Lower leg skin (tissue), 3 donors: ENCODE data around the gene CALN1.

Source experiments
- CTCF ChIP-seq, 3 donors: fragments of 450-650 bp; IDR thresholded peaks; one replicate each; pipeline ENCODE4 v1.5.1; 2016; ENCODE audit warnings: antibody characterized with exemption in 3 of 3, mild to moderate bottlenecking in 3 of 3, moderate library complexity in 2 of 3
- POLR2A ChIP-seq, 2 donors: fragments of 450-650 bp; IDR thresholded peaks; one replicate each; pipeline ENCODE4 v1.6.1; 2016 to 2017; ENCODE audit warnings: antibody characterized with exemption in 2 of 2, mild to moderate bottlenecking in 1 of 2, moderate library complexity in 1 of 2

GRCh38 chr7:72106405-72106804, 305.7 kb downstream of the CALN1 start:
- TF ChIP-seq CTCF (IDR thresholded peaks at IDR 0.05) (no peak), POLR2A (IDR thresholded peaks at IDR 0.05) (no peak)
